Transverse colon (tissue), 3 donors: Measurements from ENCODE around the gene PSME3.

ENCODE experiments used
- POLR2A ChIP-seq: fragments of 450-650 bp; IDR thresholded peaks from one replicate; pipeline ENCODE4 v1.6.1; 2016; ENCODE audit warnings: antibody characterized with exemption, mild to moderate bottlenecking, moderate library complexity
- TF ChIP-seq, protein P1 (sequence below), 5 experiments: fragments of 200-600 bp in 3 of 5; fragments of 450-650 bp in 2 of 5; sonication (generic) in 3 of 5; IDR thresholded peaks; 1 replicate in 2 of 5; 2 replicates in 3 of 5; pipeline ENCODE4 v1.5.1; 2016 to 2017; ENCODE audit warnings: antibody characterized with exemption in 5 of 5, inconsistent platforms in 3 of 5, mild to moderate bottlenecking in 2 of 5, moderate library complexity in 1 of 5

DNA sequence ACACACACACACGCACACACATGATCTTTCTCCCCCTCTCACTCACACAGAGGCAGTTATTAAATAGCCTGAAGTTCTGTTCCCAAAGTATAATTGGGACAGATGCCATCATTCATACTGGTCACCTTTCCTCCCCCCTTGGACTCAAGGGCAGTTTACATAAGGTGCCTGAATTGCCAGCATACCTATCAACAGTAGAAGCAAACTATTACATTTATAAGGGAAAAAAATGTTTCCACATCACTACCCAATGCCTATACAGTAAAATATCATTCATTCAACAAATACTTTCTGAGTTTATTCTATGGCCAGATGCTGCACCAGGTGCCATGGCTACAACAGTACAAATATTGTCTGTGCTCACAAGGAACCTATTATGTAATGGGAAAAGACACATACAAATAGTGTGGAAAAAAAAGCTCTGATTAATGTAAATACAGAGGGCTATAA lies 28.3 kb upstream of the PSME3 start:
- TF ChIP-seq, protein P1, sequence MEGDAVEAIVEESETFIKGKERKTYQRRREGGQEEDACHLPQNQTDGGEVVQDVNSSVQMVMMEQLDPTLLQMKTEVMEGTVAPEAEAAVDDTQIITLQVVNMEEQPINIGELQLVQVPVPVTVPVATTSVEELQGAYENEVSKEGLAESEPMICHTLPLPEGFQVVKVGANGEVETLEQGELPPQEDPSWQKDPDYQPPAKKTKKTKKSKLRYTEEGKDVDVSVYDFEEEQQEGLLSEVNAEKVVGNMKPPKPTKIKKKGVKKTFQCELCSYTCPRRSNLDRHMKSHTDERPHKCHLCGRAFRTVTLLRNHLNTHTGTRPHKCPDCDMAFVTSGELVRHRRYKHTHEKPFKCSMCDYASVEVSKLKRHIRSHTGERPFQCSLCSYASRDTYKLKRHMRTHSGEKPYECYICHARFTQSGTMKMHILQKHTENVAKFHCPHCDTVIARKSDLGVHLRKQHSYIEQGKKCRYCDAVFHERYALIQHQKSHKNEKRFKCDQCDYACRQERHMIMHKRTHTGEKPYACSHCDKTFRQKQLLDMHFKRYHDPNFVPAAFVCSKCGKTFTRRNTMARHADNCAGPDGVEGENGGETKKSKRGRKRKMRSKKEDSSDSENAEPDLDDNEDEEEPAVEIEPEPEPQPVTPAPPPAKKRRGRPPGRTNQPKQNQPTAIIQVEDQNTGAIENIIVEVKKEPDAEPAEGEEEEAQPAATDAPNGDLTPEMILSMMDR (IDR thresholded peaks at IDR 0.05) = no peak
- TF ChIP-seq POLR2A = no peak
